GM21619 (cell line): ENCODE measurements around the gene JPH3.

ENCODE experiments used
- ATAC-seq: cut with Tn5 transposase; IDR thresholded peaks from one replicate; pipeline ENCODE4 v1.9.1; 2021; ENCODE audit not compliant: unreplicated experiment

The JPH3 gene

GRCh38 chr16:87648698-87649487 lies 46.6 kb downstream of the JPH3 start:
- no peak for ATAC-seq

GRCh38 chr16:87652386-87652785 lies 50.1 kb downstream of the JPH3 start:
- no peak for ATAC-seq

GRCh38 chr16:87652799-87653198 lies 50.5 kb downstream of the JPH3 start:
- ATAC-seq, result no peak

GRCh38 chr16:87653234-87653633 lies 50.9 kb downstream of the JPH3 start:
- no peak for ATAC-seq

- no peak for ATAC-seq
Observed at GRCh38 chr16:87654826-87655225, 52.5 kb downstream of the JPH3 start.

GRCh38 chr16:87656328-87656727 lies 54.0 kb downstream of the JPH3 start:
- no peak for ATAC-seq

GRCh38 chr16:87657621-87658192 lies 55.4 kb downstream of the JPH3 start:
- ATAC-seq, result no peak

GRCh38 chr16:87658564-87659225 lies 56.4 kb downstream of the JPH3 start:
- no peak for ATAC-seq

GRCh38 chr16:87661561-87661960 lies 59.3 kb downstream of the JPH3 start:
- ATAC-seq, result no peak

GRCh38 chr16:87662254-87663204 lies 60.2 kb downstream of the JPH3 start:
- ATAC-seq, result no peak

- no peak for ATAC-seq
Observed at GRCh38 chr16:87664792-87665191, 62.5 kb downstream of the JPH3 start.

- ATAC-seq, result no peak
Observed at GRCh38 chr16:87665193-87665592, 62.9 kb downstream of the JPH3 start.

- no peak for ATAC-seq
Observed at GRCh38 chr16:87666919-87667318, 64.6 kb downstream of the JPH3 start.

GRCh38 chr16:87667443-87667842 lies 65.1 kb downstream of the JPH3 start:
- ATAC-seq, result no peak

GRCh38 chr16:87667946-87668345 lies 65.6 kb downstream of the JPH3 start:
- no peak for ATAC-seq

GRCh38 chr16:87669672-87670071 lies 67.4 kb downstream of the JPH3 start:
- no peak for ATAC-seq

GRCh38 chr16:87671221-87671620 lies 68.9 kb downstream of the JPH3 start:
- ATAC-seq, result no peak

GRCh38 chr16:87671715-87672270 lies 69.5 kb downstream of the JPH3 start:
- ATAC-seq, result no peak

GRCh38 chr16:87674419-87674818 lies 72.1 kb downstream of the JPH3 start:
- ATAC-seq, result no peak

- no peak for ATAC-seq
Observed at GRCh38 chr16:87675111-87675719, 72.9 kb downstream of the JPH3 start.
